HK-2 (cell line): ENCODE results near the gene OXT.

Experiments used
- DNase-seq: peaks from one replicate; pipeline ENCODE4 v3.0.0-alpha.2; 2018; ENCODE audit not compliant: unreplicated experiment

OXT gene

DNA sequence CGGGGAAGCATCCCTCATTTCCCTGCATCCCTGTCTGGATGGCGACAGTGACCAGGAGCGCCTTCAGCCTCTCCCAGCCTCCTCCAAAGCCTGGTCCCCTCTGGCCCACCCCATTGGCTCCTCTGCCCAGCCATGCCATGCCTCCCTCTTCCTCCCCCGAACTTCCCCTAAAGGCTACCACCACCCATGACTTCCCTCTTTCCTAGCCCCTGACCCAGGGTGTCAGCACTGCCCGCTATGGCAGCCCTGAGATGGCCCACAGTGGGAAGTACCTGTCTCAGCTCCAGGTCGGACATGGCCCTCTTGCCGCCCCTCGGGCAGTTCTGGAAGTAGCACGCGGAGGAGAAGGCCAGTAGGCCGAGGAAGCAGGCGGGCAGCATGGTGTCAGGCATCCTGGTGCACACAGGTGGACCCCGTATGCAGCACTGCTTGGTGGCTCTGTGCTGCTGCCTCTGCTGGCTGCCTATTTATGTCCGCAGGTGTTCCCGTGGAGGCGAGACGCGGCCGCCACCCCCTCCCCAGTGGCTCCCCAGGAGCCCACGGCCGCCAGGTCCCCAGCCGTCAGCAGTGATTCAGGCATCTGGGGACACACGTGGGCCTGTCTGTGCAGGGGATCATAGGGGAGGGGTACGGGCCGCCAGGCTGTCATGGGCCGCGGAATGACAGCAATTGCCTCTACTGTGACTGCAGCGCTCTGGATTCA, 13.0 kb downstream of the OXT start, which contains the start of gene AVP:
AVP (minus strand) TSS at position 442 of the 703 bp plus-strand sequence; CDS start at position 392, 50 bp downstream.
- DNase-seq, result no peak

DNA sequence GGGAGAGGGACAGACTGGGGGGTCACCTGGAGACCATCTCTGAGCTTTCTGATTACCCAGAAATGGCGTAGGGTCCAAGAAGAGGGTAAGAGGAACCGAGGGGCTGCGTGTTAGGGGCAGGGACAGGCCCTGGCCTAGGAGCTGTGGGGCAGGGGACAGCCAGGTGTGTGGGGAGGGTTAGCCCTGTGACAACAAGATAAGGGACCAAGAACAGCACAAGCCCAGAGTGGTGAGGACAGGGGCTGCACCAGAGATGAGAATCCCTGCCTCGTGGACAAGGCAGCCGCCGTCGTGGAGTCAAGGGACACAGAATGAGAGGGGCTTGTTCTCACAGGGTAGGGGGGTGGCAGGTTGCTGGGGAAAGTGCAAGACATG, 13.6 kb downstream of the OXT start:
- DNase-seq, result no peak

DNA sequence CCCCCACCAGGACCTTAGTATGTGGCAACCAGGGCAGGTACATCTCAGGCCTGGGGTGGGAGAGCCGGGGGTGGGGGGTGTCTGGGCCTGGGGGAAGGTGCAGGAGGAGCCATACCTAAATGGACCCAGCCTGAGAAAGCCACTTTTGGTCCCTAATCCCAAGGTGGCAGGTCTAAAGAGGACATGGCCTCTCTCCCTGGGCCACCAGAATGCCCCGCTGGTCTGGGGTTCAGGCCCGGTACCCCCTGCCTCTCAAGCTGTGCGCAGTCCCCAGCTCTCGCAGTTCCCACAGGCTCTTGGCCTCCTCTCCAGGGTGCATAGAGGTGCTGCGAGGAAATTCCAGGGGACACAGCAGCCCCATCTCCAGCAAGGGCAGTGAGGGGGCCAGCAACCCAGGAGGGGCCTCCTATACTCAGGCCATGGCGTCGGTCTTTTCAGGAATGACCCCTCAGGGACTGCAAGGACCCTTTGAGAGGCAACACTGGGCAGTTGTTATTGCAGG, 14.2 kb downstream of the OXT start:
- no peak for DNase-seq

DNA sequence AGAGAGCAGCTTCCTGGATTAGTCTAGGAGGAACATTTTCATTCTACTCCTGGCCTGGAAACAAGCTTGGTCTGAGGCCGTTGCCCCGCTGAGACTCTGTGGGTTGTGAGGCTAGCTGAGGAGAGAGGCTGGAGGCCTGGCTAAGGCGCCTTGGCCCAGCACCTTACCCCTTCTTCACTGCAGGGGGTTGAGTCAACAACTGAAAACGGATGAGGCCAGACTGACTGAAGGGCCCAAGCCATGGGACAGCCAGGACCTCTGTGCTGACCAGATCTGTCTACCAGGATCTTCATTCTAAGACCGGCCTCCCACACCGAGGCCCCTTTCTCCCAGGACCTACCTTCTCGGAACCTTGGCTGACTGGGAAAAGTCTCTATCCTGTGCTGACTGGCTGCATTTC, 16.6 kb downstream of the OXT start:
- DNase-seq, result no peak

DNA sequence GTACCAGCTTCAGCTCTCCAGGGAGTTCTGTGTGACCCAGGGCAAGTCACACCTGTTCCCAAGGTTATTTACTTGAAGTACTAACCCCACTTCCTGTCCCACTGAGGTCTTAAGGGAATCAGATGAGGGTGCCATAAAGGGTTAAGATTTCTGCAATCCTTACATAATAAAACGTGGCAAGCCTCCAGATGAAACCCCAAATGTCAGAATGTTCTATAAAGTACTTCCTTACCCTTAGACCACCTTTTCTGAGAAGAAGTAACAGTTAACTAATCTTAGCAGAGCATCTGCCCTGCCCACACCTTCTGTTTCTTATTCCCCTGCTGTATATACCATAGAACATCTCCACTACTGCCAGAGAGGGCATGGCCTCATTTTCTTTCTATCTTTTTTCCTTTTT, 19.1 kb downstream of the OXT start:
- no peak for DNase-seq

DNA sequence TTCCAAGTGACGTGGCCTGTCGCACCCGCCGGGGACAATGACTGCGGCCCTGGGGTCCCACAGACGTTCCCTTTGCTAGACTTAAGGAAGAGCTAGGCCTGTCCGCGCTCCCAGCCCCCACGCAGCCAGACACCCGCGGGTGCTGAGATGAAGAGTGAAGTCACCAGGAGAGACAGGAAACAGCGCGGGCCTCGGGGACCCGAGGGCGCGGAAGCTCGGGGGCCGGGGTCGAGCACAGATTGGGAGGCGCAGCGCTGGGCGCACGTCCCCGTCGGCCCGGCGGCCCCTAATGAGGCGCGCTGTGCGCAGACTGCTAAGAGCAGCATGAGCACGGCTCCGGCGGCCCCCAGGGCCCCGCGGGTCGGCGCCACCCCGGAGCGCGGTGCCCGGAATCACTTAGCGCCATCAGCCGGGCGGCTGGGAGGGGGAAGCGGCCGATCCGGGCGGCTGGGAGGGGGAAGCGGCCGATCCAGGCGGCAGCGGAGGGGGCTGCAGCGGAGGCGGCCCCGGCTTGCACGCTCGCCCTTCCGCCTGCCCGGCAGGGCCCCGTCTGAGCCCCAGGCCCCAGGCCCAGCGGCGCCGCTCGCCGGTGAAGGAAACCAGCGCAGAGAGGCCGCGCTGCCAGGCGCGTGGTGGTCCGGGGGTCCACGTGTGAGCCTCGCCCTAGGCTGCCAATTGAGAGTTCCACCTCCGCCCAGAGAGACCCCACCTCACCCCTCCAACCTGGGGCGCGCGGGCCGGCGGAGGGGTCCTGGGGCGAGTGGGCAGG, 21.4 kb downstream of the OXT start:
- DNase-seq, result no peak

DNA sequence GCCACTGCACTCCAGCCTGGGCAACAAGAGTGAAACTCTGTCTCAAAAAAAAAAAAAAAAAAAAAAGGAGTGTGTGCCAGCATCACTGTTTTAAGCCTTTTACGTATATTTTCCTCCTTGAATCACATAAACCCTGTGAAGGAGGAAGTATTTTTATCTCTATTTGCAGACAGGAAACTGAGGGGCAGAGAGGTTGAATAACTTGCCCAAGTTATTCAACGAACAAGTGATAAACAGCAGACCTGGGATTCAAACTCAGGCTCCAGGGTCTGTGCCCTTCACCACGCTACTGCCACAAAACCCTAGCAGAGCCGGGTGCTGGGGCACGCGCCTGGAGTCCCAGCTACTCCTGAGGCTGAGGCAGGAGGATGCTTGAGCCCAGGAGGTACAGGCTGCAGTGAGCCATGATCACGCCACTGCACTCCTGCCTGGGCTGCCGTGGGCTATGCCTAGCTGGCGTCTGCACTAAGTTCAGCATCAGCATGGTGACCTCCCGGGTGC, 22.5 kb downstream of the OXT start:
- no peak for DNase-seq

DNA sequence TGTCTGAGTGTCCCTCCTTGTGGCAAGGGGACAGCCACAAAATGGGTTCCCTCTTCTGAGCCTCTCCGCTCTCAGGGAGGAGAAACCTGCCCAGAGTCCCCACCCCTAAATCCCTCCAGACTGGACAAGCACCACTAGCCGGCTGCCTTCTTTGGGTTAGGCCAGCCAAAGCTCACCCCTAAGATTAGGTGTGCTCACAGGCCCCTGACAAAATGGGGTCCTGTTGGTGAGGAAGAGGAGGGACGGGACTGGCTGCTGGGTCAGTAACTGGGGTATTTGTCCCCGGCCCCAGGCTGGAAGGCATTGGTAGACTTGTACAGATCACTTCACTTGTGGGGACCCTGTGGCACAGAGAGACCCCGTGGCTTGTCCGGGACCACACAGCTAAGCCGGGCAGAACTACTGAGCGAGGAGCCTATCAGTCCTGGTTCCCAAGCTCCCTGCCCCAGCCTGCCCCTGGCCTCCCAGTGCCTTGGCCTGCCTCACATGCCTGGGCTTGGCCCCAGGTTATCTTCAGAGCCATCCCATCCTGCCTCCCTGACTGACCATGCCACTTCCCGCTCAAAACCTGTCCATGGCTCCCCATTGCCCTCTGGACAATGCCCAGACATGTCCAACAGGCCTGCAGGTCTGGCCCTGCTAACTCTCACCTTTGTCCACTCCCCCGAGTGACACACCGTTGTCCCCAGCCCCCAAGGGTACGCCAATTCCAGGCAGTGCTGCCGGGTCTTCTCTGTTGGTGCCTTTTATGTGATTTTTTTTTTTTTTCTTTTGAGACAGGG, 23.6 kb downstream of the OXT start:
- DNase-seq, result no peak

DNA sequence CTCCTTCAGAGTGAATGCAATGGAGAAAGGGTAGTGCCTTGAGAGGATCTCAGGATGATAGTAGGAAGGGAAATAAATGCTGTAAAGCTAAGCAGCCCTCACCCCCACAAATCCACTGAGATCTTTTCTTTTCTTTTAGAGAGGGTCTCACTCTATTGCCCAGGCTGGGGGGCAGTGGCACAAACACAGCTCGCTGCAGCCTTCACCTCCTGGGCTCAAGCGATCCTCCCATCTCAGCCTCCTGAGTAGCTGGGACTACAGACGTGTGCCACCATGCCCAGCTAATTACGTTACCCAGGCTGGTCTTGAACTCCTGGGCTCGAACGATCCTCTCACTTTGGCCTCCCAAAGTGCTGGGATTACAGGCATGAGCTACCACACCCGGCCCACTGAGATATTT, 29.1 kb downstream of the OXT start:
- DNase-seq, result no peak

DNA sequence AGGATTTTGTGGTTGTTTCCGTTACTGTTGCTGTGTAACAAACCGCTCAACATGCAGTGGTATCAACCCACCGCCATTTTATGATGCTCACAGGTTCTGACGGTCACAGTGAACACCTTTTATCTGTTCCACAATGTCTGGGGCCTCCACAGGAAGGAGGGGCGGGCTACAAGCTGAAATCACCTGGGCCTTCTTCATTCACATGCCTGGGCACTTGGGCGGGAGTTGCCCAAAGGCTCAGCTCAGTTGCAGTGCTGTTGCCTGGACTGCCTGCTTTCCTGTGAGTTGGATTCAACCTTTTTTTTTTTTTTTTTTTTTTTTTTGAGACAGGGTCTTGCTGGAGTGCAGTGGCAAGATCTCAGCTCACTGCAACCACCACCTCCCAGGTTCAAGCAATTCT, 29.8 kb downstream of the OXT start:
- DNase-seq, result no peak

DNA sequence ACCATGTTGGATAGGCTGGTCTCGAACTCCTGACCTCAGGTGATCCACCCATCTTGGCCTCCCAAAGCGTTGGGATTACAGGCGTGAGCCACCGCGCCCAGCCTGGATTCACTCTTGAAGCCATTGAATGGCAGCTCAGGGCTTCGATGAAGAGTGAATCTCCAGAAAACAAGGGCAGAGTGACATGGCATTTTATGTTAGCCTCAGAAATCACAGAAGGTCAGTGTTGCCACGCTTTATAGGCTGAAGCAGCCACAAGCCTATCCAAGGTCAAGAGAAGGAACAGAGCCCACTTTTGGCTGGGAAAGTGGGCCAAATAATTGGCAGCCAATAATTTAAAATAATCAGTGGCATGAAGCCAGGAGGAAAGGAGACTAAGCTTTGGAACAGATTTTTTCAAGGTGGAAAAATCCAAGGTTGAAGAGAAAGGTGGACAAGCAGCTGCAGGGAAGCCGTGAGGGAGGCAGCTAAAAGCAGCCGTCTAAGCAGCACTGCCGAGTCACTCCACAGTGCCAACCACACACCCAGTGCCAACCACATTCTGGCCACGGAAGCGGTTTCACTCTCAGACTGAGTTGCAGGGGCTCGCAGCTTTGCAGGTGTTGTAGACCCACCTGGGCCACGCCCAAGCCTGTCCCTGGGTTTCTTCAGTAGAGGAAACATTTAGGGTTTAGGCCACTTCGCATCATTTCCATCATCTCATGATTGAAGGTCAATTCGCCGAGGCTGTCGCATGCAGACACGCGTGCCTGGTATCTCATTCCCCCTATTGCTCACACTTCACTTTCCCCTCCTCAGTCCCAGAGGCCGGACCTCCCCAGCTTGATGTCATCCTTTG, 30.5 kb downstream of the OXT start:
- DNase-seq, result no peak

DNA sequence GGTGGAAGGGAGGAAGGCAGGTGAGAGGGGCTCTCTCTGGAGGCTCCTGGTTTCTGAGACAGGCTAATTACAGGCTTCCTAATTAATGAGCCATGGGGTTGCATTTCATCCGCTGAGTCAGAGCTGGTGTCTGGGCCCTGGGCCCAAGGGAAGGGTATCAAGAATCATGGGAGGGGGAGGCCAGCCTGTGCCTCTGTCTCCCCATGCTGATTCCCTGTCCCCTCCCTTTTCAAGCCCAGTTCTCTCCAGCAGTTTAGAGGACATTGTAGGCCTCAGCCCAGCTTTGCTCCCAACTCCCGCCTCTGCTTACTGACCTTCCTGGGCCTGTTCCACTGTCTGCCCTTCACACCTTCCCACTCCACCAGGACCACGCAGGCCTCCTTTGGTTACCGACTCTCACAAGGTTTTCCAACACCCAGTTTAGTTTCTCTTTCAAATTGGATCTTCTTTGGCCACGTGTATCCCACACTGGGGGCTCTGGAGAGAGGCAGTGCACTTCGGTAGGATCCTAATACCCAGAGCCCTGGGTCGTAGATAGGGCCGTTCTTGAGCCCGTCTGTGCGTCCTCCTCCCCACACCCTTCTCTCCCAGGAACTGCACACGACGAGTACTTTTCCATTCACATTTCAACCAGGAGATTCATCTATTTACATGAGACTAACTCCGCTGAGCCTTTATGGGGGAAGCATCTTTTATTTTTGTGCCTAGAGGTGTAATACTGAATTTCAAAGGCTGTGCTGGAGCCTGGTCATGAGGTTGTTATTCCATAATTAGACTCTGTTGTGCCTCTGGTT, 31.4 kb downstream of the OXT start:
- no peak for DNase-seq

DNA sequence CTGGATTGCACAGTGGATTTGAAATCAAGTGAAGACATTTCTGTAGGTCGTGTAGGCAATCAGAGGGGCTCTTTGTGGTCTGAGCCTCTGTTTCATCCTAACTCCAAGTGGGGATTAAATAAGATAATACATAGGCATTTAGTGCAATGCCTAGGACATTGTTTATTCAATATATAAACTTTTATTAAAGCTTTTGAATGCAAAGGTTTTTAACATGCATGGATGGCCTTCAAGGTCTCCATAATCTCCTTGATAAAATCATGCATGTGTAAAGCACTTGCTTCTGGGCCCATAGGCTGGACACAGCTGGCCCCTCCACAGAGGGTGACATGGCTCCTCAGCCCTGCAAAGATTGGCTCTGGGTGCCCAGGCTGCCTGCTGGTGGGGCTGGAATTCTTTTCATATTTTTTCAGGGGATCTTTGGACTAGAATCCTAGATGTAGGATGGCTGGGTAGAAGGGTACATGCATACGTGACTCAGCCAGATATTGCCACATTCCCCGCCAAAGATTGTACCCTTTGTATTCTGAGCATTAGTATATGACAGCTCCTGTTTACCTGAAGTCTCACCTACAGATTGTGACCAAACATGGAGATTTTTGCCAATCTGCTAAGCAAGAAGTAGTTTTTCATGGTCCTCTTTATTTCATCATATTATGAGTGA, 32.1 kb downstream of the OXT start:
- DNase-seq, result no peak

DNA sequence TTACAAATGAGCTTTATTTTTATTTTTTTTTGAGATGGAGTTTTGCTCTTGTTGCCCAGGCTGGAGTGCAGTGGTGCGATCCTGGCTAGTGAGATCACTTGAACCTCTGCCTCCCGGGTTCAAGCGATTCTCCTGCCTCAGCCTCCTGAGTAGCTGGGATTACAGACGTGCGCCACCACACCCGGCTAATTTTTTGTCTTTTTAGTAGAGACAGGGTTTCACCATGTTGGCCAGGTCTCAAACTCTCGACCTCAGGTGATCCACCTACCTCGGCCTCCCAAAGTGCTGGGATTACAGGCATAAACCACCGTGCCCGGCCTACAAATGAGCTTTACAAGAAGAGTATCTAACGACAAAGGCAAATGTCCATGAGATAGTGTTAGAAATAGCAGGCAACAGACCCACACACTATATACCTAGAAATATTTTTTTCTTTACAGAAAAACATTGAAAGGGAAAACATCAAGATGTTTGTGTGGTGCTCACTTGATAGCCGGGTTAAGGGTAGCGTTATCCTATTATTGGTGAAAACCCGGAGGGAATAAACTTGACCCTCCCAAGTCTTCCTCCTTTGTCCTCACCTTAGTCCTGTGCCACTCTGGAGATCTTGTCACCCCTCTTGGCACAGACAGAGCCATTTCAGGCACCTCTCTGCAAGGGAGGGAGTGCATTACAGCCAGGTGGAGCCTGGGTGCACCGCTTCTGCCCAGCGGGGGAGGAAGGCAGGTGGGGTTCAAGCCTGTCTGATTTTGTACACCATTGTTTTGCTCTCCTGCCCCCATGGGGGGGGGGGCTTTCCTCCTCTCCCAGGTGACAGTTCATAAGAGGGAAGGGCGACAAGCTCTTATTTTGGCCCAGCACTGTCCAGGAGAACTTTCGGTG, 34.1 kb downstream of the OXT start:
- DNase-seq, result no peak

DNA sequence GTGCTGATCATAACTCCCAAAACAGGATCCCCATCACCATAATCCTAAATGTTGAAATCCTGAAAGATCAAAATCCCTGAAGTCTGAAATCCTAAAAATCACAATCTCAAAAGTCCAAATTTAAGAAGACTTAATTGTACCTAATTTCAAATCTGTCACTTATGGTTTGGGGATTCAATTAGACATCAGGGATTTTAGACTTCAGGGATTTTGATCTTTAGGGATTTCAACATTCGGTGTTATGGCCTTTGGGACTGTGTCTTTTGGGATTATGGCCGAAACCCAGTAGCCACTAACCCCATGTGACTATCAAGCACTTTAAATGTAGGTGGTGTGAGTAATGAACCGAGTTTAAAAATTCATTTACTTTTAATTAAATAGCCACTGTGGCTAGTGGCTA, 34.8 kb downstream of the OXT start:
- no peak for DNase-seq

DNA sequence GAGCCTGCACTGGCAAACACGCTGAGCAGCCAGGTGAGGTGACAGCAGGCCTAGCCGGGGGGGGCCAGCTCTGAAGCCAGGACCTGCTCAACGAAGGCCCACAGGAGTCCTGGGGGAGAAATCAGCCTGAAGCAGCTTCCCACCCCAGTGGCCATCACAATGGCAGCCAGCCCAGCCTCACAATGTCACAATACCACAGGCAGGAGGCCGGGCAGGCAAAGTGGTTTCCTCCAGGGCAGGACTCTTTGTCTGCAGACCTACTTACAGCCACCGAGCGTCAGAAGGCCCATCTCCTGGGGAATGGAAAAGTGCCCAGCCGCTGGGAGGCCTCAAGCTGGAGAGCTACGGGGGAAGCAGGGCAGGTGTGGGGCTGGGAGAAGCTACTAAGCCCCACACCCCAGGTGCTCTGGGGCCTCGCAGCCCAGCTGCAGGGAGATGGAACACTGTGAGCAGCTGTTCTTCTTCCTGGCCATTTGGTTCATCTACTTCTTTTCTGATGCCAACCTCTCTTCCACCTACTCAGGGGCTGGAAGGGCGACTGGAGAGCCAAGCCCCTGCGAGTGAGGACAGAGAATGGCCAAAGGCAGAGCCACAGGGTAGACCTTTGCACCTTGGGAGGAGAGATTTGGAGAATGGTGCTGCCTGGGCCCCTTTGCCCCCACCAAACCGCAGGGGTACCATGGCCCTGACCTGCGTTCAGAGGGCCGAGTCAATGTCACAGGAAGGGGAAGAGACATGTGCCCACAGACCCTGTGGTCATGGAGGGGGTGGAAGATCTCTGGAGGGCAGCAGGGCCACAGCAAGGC, 35.4 kb downstream of the OXT start:
- DNase-seq, result no peak

DNA sequence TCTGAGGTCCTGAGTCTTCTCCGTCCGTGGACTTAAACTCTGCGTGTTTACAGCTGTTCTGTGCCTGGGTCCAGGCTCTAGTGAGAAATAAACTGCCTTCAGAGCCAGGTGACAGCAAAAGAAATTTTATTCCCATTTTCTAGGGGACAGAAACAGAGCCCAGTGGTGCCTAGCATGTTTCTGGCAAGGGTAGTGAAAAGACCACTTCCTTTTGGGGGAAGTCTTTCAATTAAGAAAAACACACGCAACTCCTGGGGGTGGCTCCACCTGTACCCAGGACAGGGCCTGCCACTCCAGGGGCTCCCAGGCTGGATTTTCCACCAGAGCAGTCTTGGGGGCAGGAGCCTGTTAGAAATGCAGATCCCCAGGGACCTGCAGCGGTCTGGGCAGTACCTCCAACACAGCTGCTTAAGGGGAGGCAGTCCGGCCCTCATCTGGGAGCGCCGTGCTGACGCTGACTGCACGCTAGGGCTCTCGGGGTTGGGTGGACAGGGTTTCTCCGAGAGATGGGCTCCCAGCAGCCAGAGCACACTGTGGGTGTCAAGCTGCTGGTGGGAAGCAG, 36.1 kb downstream of the OXT start:
- no peak for DNase-seq
